Retina (tissue), 1 donor: Measurements from ENCODE around the gene MAD1L1.
"Not testable (repeated sequence)": the region's sequence is repeated elsewhere in the genome, so short reads cannot be mapped to it uniquely, and the experiment has no call there.

Experiments used
- DNase-seq: peaks from one replicate; pipeline ENCODE4 v3.0.0-alpha.2; 2016

Gene MAD1L1

DNA sequence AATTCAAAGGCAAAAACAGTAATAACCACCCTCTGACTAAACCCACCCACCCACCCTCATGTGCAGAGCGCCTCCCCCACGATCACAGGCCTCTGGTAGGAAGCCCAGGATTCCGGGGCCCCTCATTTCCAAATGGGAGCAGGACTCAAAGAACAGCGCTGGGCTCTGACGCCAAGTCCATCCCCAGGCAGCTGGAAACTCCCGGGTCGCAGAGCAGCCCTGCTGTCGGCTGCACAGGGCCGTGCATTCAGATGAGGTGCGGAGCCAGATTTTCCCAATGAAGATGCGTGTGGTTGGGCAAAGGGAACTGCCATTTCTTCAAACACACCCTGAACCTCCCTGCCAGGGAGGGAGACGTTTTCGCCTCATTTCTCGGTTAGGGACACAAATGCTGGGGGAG is 152.3 kb downstream of the MAD1L1 start:
- peak; percentile 30 for DNase-seq

- DNase-seq: no peak
Measured at GRCh38 chr7:2080060-2080387, 152.7 kb downstream of the MAD1L1 start.

GRCh38 chr7:2079332-2080059 is 153.2 kb downstream of the MAD1L1 start:
- peak; percentile 69 for DNase-seq

DNA sequence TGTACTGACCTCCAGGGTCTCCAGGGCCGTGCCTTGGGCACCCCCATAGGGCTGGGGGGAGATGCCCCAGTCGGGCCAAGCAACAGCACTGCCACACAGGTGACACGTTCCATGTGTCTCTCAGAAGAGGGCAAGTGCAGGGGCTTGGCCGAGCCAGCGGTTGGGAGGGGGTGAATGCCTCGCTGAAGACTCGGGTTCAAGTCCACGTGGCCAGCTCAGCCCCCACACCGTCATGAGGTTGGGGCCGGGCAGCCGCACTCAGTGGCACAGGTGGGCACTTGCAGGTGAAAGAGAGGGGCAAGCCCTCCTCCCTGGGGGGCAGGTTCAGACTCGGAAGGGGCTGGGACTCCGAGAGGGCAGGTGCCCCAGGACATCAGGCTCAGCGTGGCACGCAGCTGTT is 153.8 kb downstream of the MAD1L1 start:
- peak; percentile 5 for DNase-seq

- DNase-seq: no peak
Measured at GRCh38 chr7:2076649-2077064, 156.1 kb downstream of the MAD1L1 start.

GRCh38 chr7:2075811-2076210 is 156.9 kb downstream of the MAD1L1 start:
- no peak for DNase-seq

GRCh38 chr7:2074691-2075090 is 158.1 kb downstream of the MAD1L1 start:
- DNase-seq: no peak

DNA sequence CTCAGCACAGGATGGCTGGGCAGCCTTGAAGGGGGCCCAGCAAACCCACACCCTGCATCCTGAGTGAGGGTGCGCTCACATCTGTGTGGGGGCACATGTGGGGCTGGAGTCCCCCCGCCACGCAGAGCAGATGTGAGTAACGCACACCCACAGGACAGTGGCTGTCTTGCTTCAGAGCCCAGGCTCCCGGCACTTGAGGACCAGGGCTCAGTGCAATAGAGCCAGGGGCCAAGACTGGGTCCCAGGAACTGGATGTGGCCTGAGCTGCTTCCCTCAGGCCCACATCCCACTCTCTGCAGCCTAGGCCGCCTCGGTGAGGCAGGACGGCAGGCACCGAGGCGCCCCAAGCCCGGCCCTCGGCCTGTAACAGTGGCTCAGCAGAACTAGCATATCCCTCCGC is 159.9 kb downstream of the MAD1L1 start:
- no peak for DNase-seq

DNA sequence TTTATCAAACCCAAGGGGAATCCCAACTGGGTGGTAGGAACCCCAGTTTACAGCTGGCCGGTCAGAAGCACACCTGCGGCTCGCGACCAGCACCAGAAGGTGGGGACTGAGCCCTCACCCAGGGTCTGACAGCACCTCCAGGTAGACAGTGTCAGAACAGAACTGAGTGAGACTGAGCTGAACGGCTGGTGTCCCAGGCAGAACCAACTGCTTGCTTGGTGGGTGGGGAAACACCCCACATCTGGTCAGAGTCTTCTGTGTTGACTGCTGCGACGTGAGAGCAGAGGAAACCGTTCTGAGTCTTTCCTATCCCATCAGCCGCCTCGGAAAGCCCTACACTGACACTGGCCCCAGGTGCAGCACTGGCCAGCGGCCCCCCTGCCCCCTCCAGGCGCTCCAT is 160.7 kb downstream of the MAD1L1 start:
- DNase-seq: no peak

DNA sequence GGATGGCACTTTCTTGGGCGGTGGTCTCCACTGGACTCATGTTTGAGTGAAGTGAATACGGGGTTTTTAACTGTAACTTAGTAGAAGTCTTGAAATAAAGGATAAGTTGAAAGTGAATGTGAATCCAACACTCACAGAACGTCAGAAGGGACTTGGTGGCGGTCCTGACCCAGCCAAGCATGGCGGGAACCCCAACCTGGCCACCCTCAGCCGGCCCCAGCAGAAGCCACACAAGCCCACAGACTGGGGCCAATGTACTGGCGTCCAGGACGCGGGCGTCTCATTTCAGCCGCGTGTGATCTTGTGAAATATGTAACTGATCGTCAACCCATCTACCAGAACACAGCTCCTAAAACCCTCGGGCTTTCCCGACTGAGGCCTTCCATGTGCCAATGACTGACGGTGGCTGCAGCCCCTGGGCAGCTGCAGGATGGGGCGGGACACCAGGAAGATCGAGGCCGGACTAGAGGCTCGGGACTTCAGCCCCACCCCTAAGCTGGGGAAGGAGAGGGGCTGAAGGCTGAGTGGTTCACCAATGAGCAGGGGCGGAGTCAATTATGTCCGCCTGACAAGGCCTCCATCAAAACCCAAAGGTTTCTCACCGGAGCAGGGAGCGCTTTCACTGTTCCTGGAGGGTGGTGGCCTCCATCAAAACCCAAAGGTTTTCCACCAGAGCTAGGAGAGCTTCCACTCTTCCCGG is 161.5 kb downstream of the MAD1L1 start:
- DNase-seq: no peak

DNA sequence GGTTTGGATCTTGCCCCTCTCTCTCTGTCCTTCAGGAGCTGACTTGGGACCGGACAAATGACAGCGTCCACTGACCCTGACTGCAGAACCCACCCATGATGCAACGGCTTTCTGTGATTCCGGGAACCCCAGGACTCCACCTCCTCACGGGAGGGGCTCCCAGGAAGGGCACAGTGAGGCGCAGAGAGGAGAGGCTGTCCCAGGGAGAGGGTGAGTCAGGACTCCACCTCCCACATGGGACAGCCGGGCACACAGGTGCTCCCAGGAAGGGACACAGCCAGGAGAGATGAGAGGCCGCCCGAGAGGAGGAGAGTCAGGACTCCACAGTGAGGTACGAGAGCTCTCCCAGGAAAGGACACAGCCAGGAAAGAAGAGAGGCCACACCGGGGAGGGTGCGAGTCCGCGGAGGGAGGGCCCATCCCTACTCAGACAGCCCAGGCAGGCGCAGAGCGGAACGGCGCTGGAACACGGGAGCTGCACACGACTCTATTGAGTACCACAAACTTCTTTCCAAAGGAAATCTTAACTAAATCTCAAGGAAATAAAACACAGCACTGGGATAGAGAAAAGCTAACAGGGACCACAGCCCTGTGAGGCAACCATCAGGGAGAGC is 162.5 kb downstream of the MAD1L1 start:
- DNase-seq: no peak

DNA sequence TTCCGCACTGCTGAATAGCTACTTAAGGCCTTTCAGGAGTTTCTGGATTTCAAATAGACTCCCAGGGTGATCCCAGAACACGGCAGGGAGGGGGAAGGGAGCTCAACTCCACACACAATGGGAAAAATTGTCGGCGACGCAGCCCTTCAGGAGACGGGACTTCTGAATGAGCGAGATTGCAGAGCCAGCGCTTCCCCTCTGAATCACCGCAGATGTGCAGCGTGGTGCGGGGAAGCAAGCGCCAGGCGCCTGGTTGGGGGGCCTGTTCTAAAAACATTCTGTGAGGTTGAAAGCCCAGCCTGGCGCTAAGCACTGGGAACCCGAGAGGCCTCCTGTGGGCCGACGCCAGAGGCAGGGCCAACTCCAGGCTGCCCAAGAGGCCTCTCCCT is 163.3 kb downstream of the MAD1L1 start:
- peak; percentile 69 for DNase-seq

DNA sequence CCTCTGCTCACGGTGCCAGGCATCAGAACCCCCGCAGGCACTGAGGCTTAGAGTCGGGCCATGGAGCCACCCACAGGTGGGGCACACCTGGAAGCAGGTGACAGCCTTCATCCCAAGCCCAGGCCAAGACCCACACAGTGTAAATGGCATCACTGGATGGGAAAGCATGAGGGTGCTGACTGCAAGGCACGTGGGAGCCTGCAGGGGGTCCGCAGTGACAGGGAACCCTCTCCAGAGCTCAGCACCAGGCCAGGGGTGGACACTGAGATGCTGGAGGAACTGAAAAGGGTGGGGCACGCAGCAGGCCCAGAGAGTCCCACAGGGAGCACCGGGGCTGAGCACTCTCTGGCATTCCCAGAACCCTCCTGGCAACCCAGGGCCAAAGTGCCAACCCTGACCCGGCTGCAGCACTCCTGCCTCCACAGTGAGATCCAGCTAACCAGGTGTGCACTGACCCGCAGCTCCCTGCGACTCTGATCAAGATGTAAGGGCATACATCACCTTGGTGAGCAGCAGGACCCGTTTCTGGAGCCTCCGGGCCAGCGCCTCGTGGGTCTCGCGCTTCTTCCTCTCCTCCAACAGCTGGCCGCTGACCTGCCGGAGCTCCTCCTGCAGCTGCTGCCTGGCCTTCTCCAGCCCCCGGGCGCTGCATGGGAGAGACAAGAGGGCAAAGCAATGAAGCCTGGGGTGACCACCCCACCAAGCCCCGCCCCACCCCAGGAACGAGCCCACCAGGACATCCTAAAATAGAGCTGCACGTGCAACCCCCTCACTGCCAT is 163.9 kb downstream of the MAD1L1 start:
- peak; percentile 43 for DNase-seq

DNA sequence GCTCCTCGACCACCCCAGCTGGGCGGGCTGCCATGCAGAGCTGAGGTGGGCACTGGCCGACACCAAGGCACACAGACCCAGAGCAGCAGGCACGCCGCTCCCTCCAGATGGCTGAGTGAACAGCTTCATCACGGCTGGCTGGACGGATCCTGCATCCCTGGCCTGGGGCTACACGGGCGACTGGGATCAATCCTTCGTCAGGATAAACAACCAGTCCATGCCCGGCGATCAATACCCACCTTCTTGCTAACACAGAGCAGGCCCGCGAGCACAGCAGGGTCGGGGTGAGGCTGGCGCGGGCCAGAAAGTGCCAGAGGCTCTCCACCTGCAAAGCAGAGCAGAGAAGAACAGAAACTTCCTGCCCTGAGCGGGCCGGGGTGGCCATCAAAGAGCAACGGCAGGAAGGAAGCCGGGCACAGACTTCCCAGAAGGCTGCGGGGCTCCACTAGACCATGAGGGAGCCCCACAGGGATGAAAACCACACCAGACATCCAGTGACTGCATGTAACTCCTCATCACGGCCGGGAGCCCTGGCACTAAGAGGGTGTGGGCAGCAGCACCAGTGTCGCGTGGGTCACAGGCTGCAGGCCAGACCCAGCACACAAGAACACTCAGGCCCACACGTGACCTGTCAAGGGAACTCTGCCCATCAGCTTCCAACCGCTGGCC is 166.4 kb downstream of the MAD1L1 start:
- peak; percentile 88 for DNase-seq

- DNase-seq: peak; percentile 77
Measured at GRCh38 chr7:2065528-2065927, 167.2 kb downstream of the MAD1L1 start.

DNA sequence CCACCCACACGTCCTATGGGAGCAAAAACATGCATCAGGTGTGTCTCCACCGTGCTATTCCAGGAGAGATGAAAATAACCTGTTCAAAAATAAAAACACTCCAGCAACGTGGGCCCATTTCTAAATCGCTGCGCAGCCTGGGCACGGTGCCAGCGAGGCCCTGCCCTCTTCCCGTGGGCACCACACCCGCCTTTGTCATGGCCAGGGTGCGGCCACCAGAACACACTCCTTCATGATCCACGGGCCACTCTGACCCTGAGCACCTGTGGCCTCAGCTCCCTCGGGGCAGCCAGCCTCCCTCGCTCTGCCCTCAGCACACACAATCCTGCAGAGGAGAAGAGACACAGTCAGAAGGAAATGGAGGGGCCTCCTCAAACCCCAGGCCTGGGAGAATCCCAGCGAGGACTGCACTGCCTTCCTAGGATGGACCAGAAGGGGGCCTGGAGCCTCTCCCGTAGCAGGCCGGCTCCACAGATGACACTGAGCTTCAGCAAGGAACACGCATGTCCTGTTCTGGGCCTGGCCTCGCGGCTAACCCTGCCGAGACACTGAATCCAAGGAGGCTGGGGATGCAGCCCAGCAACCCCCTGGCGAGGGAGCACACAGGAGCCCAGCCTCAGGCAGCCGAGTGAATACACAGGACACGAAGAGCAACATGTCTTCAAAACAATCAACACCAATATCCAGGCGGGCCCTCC is 169.0 kb downstream of the MAD1L1 start:
- DNase-seq: peak; percentile 63

GRCh38 chr7:2062648-2063047 is 170.1 kb downstream of the MAD1L1 start:
- no peak for DNase-seq

- no peak for DNase-seq
Measured at GRCh38 chr7:2060701-2061100, 172.0 kb downstream of the MAD1L1 start.

GRCh38 chr7:2059964-2060700 is 172.6 kb downstream of the MAD1L1 start:
- no peak for DNase-seq

DNA sequence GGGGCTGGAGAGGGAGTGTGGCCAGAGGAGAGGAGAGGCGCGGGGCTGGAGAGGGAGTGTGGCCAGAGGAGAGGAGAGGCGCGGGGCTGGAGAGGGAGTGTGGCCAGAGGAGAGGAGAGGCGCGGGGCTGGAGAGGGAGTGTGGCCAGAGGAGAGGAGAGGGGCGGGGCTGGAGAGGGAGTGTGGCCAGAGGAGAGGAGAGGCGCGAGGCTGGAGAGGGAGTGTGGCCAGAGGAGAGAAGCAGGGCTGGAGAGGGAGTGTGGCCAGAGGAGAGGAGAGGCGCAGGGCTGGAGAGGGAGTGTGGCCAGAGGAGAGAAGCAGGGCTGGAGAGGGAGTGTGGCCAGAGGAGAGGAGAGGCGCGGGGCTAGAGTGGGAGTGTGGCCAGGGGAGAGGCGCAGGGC is 174.5 kb downstream of the MAD1L1 start:
- DNase-seq: not testable (repeated sequence)

GRCh38 chr7:2055956-2056355 is 176.8 kb downstream of the MAD1L1 start:
- DNase-seq: no peak

- no peak for DNase-seq
Measured at GRCh38 chr7:2054927-2055326, 177.8 kb downstream of the MAD1L1 start.
